ENCODE data around the gene TEAD1.

DNA sequence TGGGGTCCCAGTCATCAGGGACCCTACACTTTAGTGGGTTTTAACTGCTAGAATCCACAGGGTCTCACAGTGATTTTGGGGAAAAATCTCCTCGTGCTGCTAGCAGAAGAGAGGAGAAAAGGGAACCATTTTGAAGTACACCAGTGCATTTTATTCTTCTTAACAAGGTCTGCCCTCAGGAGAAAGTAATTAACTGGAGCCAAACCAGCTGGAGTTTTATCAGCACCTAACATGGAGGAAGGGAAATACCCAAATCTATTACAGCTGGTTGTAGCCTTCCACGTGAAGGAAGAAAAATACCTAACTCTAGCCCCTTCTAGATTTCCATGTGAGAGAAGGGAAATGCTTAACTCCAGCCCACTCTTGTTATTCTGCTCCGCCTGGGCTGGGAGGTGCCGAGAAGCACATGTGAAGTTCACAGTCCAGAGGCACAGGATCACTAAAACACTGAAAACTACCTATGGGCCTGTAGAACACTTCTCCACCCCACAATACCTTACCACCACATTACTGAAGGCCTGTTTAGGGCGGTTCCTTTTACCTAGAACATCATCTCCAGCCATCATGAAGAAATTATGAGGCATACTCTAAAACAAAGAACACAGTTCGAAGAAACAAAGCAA is 31.3 kb upstream of the TEAD1 start:
- TF ChIP-seq, protein P1, sequence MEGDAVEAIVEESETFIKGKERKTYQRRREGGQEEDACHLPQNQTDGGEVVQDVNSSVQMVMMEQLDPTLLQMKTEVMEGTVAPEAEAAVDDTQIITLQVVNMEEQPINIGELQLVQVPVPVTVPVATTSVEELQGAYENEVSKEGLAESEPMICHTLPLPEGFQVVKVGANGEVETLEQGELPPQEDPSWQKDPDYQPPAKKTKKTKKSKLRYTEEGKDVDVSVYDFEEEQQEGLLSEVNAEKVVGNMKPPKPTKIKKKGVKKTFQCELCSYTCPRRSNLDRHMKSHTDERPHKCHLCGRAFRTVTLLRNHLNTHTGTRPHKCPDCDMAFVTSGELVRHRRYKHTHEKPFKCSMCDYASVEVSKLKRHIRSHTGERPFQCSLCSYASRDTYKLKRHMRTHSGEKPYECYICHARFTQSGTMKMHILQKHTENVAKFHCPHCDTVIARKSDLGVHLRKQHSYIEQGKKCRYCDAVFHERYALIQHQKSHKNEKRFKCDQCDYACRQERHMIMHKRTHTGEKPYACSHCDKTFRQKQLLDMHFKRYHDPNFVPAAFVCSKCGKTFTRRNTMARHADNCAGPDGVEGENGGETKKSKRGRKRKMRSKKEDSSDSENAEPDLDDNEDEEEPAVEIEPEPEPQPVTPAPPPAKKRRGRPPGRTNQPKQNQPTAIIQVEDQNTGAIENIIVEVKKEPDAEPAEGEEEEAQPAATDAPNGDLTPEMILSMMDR (IDR thresholded peaks at IDR 0.05; ENCODE audit: low read depth, low read length, missing input control), result no peak
- TF ChIP-seq, protein P2, sequence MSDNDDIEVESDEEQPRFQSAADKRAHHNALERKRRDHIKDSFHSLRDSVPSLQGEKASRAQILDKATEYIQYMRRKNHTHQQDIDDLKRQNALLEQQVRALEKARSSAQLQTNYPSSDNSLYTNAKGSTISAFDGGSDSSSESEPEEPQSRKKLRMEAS (IDR thresholded peaks at IDR 0.05), result no peak
- TF ChIP-seq GABPA (IDR thresholded peaks at IDR 0.05 in 1 of 2, conservative IDR thresholded peaks at IDR 0.05 in 1 of 2), result no peak
- TF ChIP-seq RAD21 (IDR thresholded peaks at IDR 0.05), result no peak
- TF ChIP-seq, protein P3, sequence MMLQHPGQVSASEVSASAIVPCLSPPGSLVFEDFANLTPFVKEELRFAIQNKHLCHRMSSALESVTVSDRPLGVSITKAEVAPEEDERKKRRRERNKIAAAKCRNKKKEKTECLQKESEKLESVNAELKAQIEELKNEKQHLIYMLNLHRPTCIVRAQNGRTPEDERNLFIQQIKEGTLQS (IDR thresholded peaks at IDR 0.05), result no peak
- TF ChIP-seq, protein P4, sequence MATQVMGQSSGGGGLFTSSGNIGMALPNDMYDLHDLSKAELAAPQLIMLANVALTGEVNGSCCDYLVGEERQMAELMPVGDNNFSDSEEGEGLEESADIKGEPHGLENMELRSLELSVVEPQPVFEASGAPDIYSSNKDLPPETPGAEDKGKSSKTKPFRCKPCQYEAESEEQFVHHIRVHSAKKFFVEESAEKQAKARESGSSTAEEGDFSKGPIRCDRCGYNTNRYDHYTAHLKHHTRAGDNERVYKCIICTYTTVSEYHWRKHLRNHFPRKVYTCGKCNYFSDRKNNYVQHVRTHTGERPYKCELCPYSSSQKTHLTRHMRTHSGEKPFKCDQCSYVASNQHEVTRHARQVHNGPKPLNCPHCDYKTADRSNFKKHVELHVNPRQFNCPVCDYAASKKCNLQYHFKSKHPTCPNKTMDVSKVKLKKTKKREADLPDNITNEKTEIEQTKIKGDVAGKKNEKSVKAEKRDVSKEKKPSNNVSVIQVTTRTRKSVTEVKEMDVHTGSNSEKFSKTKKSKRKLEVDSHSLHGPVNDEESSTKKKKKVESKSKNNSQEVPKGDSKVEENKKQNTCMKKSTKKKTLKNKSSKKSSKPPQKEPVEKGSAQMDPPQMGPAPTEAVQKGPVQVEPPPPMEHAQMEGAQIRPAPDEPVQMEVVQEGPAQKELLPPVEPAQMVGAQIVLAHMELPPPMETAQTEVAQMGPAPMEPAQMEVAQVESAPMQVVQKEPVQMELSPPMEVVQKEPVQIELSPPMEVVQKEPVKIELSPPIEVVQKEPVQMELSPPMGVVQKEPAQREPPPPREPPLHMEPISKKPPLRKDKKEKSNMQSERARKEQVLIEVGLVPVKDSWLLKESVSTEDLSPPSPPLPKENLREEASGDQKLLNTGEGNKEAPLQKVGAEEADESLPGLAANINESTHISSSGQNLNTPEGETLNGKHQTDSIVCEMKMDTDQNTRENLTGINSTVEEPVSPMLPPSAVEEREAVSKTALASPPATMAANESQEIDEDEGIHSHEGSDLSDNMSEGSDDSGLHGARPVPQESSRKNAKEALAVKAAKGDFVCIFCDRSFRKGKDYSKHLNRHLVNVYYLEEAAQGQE (IDR thresholded peaks at IDR 0.05), result no peak
- TF ChIP-seq EGR1 (IDR thresholded peaks at IDR 0.05; ENCODE audit: low read depth in 2 of 2), result no peak
- TF ChIP-seq, protein P5, sequence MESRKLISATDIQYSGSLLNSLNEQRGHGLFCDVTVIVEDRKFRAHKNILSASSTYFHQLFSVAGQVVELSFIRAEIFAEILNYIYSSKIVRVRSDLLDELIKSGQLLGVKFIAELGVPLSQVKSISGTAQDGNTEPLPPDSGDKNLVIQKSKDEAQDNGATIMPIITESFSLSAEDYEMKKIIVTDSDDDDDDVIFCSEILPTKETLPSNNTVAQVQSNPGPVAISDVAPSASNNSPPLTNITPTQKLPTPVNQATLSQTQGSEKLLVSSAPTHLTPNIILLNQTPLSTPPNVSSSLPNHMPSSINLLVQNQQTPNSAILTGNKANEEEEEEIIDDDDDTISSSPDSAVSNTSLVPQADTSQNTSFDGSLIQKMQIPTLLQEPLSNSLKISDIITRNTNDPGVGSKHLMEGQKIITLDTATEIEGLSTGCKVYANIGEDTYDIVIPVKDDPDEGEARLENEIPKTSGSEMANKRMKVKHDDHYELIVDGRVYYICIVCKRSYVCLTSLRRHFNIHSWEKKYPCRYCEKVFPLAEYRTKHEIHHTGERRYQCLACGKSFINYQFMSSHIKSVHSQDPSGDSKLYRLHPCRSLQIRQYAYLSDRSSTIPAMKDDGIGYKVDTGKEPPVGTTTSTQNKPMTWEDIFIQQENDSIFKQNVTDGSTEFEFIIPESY (IDR thresholded peaks at IDR 0.05), result no peak
- TF ChIP-seq FOXA1 (IDR thresholded peaks at IDR 0.05), result no peak
- TF ChIP-seq TAF1 (conservative IDR thresholded peaks at IDR 0.05), result no peak
- no peak for TF ChIP-seq NR2F2 (IDR thresholded peaks at IDR 0.05)
- no peak for TF ChIP-seq JUND (IDR thresholded peaks at IDR 0.05)
- TF ChIP-seq YY1 (IDR thresholded peaks at IDR 0.05), result no peak

All from liver (tissue), 3 donors.